Gastroesophageal sphincter (tissue), 3 donors: ENCODE results near the gene ATXN7L3.
A peak's percentile ranks its signal among the peaks of the same experiment; 100 is the strongest.

Source experiments
- CTCF ChIP-seq, 4 experiments: fragments of 200-600 bp in 2 of 4; fragments of 450-650 bp in 2 of 4; sonication (generic) in 1 of 4; IDR thresholded peaks; one replicate each; pipeline ENCODE4 v1.5.1; 2017 to 2019; ENCODE audit warnings: antibody characterized with exemption in 4 of 4, mild to moderate bottlenecking in 2 of 4, moderate library complexity in 2 of 4
- EP300 ChIP-seq: sonication (generic); formaldehyde crosslinking; IDR thresholded peaks from one replicate; pipeline ENCODE4 v1.6.1; 2017; ENCODE audit warnings: antibody characterized with exemption, mild to moderate bottlenecking
- POLR2A ChIP-seq, 2 donors: fragments of 450-650 bp; IDR thresholded peaks; one replicate each; pipeline ENCODE4 v1.6.1; 2017; ENCODE audit warnings: antibody characterized with exemption in 2 of 2, mild to moderate bottlenecking in 2 of 2, moderate library complexity in 1 of 2
- POLR2AphosphoS5 ChIP-seq: sonication (generic); formaldehyde crosslinking; IDR thresholded peaks from one replicate; pipeline ENCODE4 v1.6.1; 2017; ENCODE audit warnings: antibody characterized with exemption

GRCh38 chr17:44219108-44219615 lies 19.5 kb upstream of the ATXN7L3 start:
- peak in 3 of 4 experiments; percentile 55 to 86 (median 85) for TF ChIP-seq CTCF (IDR thresholded peaks at IDR 0.05)
- peak; percentile 55 to 62 for TF ChIP-seq POLR2A (IDR thresholded peaks at IDR 0.05)
- no peak for TF ChIP-seq EP300
- no peak for TF ChIP-seq POLR2AphosphoS5
